Ascending aorta (tissue), 2 donors: ENCODE results near the gene PTGER3. TPM values are rescaled to one million over a fixed set of nuclear protein-coding genes. Genes with fewer than 3 reads are reported as not detected.

ENCODE experiments used
- DNase-seq, 2 donors: peaks; one replicate each; pipeline ENCODE4 v3.0.0-alpha.2; 2019; ENCODE audit warnings: low spot score in 2 of 2
- H3K27ac ChIP-seq, 2 donors: fragments of 200-600 bp; sonication (generic); one replicate each; pipeline ENCODE4 v1.5.1; 2016 to 2017; ENCODE audit warnings: mild to moderate bottlenecking in 1 of 2
- H3K27me3 ChIP-seq: fragments of 200-600 bp; sonication (generic); one replicate; pipeline ENCODE4 v1.5.1; 2017
- H3K36me3 ChIP-seq, 2 donors: fragments of 200-600 bp; sonication (generic); one replicate each; pipeline ENCODE4 v1.5.1; 2016
- H3K4me1 ChIP-seq, 2 donors: fragments of 200-600 bp; sonication (generic); one replicate each; pipeline ENCODE4 v1.5.1; 2016 to 2017; ENCODE audit warnings: mild to moderate bottlenecking in 1 of 2
- H3K4me3 ChIP-seq, 2 donors: fragments of 200-600 bp; sonication (generic); one replicate each; pipeline ENCODE4 v1.5.1; 2016 to 2017; ENCODE audit warnings: mild to moderate bottlenecking in 1 of 2
- H3K9me3 ChIP-seq, 2 donors: fragments of 200-600 bp; sonication (generic); one replicate each; pipeline ENCODE4 v1.5.1; 2016
- intact Hi-C: fragments of 100-400 bp; cut with DNase I; formaldehyde crosslinking; loops from one replicate; pipeline ENCODE4 v1.15.1; 2023
- total RNA-seq: library from RNA; depleted of rRNA; stranded (reverse); fragments of >200 nt; gene quantifications from one replicate; pipeline ENCODE4 v1.1.0, GENCODE V29; 2016
- TF ChIP-seq, protein P1 (sequence below), 3 experiments: fragments of 200-600 bp in 2 of 3; fragments of 450-650 bp in 1 of 3; sonication (generic) in 2 of 3; IDR thresholded peaks; one replicate each; pipeline ENCODE4 v1.5.1; 2016 to 2019; ENCODE audit warnings: antibody characterized with exemption in 3 of 3, mild to moderate bottlenecking in 1 of 3, moderate library complexity in 1 of 3

The PTGER3 gene
- total RNA-seq, 1 donor from 2014 or later, result 70.1 TPM

DNA sequence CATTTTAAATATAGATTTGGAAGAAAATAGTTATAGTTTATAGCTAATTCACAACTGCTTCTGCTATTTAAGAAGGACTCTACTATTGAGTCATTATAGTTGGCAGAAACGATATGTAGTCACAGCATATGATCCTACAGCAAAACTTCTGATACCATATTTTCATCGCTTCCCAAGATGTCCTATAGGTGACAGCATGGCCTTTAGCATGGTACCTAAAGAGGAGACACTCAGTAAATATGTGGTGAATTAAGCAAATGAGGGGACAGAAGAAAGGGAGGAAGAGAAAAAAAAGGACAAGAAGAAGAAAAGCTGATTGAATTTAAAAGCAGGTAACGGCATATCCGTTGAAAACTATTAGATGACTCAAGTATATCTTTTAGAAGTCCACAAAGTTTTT lies 77.2 kb downstream of the PTGER3 start:
- TF ChIP-seq, protein P1, sequence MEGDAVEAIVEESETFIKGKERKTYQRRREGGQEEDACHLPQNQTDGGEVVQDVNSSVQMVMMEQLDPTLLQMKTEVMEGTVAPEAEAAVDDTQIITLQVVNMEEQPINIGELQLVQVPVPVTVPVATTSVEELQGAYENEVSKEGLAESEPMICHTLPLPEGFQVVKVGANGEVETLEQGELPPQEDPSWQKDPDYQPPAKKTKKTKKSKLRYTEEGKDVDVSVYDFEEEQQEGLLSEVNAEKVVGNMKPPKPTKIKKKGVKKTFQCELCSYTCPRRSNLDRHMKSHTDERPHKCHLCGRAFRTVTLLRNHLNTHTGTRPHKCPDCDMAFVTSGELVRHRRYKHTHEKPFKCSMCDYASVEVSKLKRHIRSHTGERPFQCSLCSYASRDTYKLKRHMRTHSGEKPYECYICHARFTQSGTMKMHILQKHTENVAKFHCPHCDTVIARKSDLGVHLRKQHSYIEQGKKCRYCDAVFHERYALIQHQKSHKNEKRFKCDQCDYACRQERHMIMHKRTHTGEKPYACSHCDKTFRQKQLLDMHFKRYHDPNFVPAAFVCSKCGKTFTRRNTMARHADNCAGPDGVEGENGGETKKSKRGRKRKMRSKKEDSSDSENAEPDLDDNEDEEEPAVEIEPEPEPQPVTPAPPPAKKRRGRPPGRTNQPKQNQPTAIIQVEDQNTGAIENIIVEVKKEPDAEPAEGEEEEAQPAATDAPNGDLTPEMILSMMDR (IDR thresholded peaks at IDR 0.05), result no peak
- Histone ChIP-seq H3K9me3 (no peaks in the 10 kb centered on the region), H3K4me3 (no peak overlapping the region), H3K27me3 (no peaks in the 10 kb centered on the region), H3K4me1 (no peaks in the 10 kb centered on the region), H3K27ac (no peak overlapping the region), H3K36me3 (no peaks in the 10 kb centered on the region)
- no peak for DNase-seq
- intact Hi-C loops, result no loop called here

DNA sequence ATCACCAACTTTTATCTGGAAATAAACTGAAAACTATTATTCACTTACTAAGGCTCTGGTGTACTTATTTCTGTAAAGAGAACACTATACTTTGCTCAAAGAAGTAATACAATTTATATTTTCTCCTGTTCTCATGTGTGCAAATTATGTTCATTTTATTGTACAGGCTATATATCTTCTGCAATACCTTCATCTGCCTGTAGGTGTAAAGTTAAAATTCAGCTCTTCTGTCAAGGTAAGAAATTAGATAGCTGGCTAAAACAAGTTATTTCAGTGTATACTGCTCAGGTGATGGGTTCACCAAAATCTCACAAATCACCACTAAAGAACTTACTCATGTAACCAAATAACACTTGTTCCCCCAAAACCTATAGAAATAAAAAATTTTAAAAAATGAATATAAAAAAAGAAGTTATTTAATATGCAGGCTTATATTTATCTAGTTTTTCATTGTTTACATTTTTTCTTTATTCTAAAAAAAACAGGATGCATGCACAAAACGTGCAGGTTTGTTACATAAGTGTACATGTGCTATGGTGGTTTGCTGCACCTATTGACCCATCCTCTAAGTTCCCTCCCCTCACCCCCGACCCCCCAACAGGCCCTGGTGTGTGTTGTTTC lies 81.5 kb downstream of the PTGER3 start:
- no peaks in the 10 kb centered on the region for H3K27me3 ChIP-seq
- no peak overlapping the region for H3K4me3 ChIP-seq
- intact Hi-C loops, result no loop called here
- H3K4me1 ChIP-seq, result no peaks in the 10 kb centered on the region
- H3K36me3 ChIP-seq, result no peaks in the 10 kb centered on the region
- TF ChIP-seq, protein P1 (IDR thresholded peaks at IDR 0.05), result peak in 1 of 3 experiments; percentile 20
- H3K27ac ChIP-seq, result no peak overlapping the region
- no peak for DNase-seq
- H3K9me3 ChIP-seq, result no peaks in the 10 kb centered on the region

DNA sequence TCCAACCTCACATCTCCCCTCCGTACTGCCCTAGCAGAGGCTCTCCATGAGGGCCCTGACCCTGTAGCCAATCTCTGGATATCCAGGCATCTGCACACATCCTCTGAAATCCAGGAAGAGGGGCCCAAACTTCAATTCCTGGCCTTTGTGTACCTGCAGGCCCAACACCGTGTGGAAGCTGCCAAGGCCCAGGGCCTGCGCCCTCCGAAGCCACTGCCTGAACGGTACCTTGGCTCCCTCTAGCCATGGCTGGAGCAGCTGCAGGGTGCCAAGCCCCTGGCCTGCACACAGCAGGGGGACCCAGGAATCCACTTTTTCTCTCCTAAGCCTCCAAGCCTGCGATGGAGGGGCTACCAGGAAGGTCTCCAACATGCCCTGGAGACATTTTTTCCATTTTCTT lies 84.2 kb downstream of the PTGER3 start:
- no peaks in the 10 kb centered on the region for H3K36me3 ChIP-seq
- H3K4me1 ChIP-seq, result no peaks in the 10 kb centered on the region
- no peaks in the 10 kb centered on the region for H3K27me3 ChIP-seq
- H3K4me3 ChIP-seq, result no peak overlapping the region
- H3K27ac ChIP-seq, result no peak overlapping the region
- no peak for DNase-seq
- intact Hi-C loops, result no loop called here
- peaks cover 0 to 8% of the 10 kb centered on the region in 2 donors for H3K9me3 ChIP-seq
- TF ChIP-seq, protein P1 (IDR thresholded peaks at IDR 0.05), result no peak

DNA sequence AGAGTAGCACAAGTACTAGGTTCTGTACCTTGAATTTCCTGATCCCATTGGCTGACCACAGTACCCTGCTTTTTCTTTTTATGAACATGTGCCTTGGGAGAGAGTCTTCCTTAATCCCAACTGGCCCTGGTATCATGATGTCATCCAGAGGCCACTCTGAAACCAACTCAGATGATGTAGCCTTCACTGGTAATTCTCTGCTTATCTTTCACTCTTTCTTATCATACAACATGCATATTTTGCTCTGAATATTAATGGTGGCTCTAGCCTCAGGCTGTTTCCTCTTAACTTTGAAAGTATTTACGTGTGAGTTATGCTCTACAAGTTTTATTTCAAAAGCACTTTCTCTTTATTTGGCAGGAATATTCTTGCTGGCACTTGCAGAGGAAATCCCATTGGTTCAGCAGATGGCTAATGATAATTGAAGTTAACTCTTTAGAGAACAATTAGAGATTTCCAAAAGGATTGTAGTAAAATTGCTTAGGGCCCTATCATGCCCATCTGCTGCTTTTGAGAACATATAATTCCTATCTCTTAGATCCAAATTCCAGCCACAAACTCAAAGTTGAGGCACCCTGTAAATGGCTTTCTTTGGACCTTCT lies 86.1 kb downstream of the PTGER3 start:
- Histone ChIP-seq H3K27me3 (no peaks in the 10 kb centered on the region), H3K27ac (no peak overlapping the region), H3K36me3 (no peaks in the 10 kb centered on the region), H3K4me1 (peaks cover 0 to 3% of the 10 kb centered on the region in 2 donors), H3K4me3 (no peak overlapping the region), H3K9me3 (peaks cover 0 to 8% of the 10 kb centered on the region in 2 donors)
- TF ChIP-seq, protein P1 (IDR thresholded peaks at IDR 0.05), result no peak
- DNase-seq, result no peak
- intact Hi-C loops, result no loop called here

DNA sequence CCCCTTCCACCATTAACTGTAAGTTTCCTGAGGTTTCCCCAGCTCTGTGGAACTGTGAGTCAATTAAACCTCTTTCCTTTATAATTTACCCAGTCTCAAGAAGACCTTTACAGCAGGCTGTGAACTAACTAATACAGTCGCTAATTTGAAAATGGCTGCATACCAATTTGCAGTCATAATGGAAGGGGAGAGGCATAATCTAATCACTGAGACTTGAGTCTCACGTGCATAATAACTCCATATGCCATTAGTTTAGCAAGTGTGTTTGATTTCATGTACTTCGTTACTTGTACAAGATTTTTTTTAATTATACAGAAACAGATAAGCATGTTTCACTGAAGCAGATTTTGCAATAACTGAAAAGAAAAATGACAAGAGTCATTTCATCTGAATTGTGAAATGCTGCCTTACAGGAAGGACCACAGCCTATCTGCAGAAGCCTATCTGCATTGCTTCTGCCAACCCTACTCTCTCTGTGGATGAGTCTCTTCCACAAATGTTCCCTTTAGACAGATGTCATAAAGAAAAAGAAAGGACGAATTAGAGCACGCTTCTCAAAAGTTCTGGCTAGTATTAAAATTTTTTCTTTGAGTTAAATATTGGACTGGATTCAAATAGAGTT lies 99.1 kb downstream of the PTGER3 start:
- H3K4me1 ChIP-seq, result no peaks in the 10 kb centered on the region
- no peak overlapping the region for H3K4me3 ChIP-seq
- intact Hi-C loops, result no loop called here
- no peak for DNase-seq
- no peaks in the 10 kb centered on the region for H3K27me3 ChIP-seq
- H3K36me3 ChIP-seq, result no peaks in the 10 kb centered on the region
- no peak overlapping the region for H3K27ac ChIP-seq
- H3K9me3 ChIP-seq, result no peaks in the 10 kb centered on the region
- TF ChIP-seq, protein P1 (IDR thresholded peaks at IDR 0.05), result no peak
